Measurements from ENCODE around the gene SNAPC2. TPM values are rescaled to one million over a fixed set of nuclear protein-coding genes. Genes with fewer than 3 reads are reported as not detected.
A peak's percentile ranks its signal among the peaks of the same experiment; 100 is the strongest.

The SNAPC2 gene
- total RNA-seq = 10 to 100 TPM; 29.5 to 37.7 (median 33.4) TPM

DNA sequence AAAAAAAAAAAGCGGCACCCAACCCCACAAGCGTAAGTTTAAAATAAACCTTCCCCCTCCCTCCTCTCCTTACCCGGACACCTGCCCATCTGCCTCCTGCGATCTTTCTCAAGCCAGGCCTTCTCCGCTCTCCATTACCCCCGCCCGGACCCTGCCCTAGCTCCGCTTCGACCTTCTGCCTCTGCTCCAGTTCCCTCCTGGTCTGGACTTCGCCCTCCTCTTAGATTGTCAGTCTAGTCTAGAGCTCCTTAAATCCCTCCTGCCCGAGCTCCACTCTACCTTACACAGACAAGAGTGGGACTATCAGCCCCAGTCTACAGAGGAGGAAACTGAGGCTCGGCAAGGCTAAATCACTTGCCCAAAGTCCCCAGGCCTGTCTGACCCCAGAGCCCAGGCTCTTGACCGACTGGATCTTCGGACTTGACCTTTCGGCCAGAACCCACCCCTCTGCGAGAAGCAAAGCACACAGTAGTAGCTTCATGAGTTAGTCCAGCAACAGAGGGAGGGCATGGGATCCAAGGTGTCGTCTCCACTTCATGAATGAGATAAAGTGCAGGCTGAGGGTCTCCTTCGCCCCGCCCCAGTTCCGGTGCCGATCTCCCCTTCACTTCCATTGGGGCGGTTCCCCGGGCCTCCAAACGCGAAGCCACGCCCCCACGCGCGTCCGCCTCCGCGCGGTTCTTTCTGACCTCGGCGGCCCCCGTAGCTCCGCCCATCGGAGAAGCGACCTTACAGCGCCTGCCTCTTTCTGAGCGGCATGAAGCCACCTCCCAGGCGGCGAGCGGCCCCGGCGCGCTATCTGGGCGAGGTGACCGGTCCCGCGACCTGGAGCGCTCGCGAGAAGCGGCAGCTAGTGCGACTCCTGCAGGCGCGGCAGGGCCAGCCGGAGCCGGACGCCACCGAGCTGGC lies at the start of gene SNAPC2:
TSS of gene SNAPC2 (plus strand) at position 729 of the 909 bp plus-strand sequence. CDS start at position 758, 29 bp downstream.
- H3K4me3 ChIP-seq = peak within 1 kb of the TSS; percentile 57 to 64
- TF ChIP-seq, protein P1, sequence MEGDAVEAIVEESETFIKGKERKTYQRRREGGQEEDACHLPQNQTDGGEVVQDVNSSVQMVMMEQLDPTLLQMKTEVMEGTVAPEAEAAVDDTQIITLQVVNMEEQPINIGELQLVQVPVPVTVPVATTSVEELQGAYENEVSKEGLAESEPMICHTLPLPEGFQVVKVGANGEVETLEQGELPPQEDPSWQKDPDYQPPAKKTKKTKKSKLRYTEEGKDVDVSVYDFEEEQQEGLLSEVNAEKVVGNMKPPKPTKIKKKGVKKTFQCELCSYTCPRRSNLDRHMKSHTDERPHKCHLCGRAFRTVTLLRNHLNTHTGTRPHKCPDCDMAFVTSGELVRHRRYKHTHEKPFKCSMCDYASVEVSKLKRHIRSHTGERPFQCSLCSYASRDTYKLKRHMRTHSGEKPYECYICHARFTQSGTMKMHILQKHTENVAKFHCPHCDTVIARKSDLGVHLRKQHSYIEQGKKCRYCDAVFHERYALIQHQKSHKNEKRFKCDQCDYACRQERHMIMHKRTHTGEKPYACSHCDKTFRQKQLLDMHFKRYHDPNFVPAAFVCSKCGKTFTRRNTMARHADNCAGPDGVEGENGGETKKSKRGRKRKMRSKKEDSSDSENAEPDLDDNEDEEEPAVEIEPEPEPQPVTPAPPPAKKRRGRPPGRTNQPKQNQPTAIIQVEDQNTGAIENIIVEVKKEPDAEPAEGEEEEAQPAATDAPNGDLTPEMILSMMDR (IDR thresholded peaks at IDR 0.05) = peak in 1 of 4 experiments; percentile 27
- peak; percentile 37 to 51 for TF ChIP-seq POLR2A (IDR thresholded peaks at IDR 0.05)
- TF ChIP-seq EP300 (IDR thresholded peaks at IDR 0.05) = no peak
- TF ChIP-seq POLR2AphosphoS5 (IDR thresholded peaks at IDR 0.05) = peak; percentile 92
- H3K27ac ChIP-seq = peak within 1 kb of the TSS; percentile 66 to 97 (median 94)
- no peaks in the 10 kb centered on the region for H3K9me3 ChIP-seq
- H3K36me3 ChIP-seq = peaks cover 0 to 19% of the 10 kb centered on the region in 2 donors
- ATAC-seq = peak; percentile 78
- H3K27me3 ChIP-seq = peaks cover 42% of the 10 kb centered on the region
- WGBS, 2 donors (ENCODE audit: low coverage in 1 of 2) = 24 to 42% methylated on average over 16 of the region's 62 CpGs
- peaks cover 0 to 87% (median 52%) of the 10 kb centered on the region in 3 donors for H3K4me1 ChIP-seq

- 47 to 62% methylated on average over 6 to 8 of the region's 11 CpGs for WGBS, 2 donors (ENCODE audit: low coverage in 1 of 2)
- TF ChIP-seq EP300 (IDR thresholded peaks at IDR 0.05) (no peak), POLR2A (IDR thresholded peaks at IDR 0.05) (no peak), POLR2AphosphoS5 (IDR thresholded peaks at IDR 0.05) (no peak)
- TF ChIP-seq, protein P1 (IDR thresholded peaks at IDR 0.05) = no peak
- peak overlapping the region in 2 of 4 donors; percentile 54 to 55 for H3K27ac ChIP-seq
- no peak overlapping the region for H3K4me3 ChIP-seq
- no peaks in the 10 kb centered on the region for H3K36me3 ChIP-seq
- no peaks in the 10 kb centered on the region for H3K9me3 ChIP-seq
- H3K27me3 ChIP-seq = peaks cover 71% of the 10 kb centered on the region
- no peak for ATAC-seq
- H3K4me1 ChIP-seq = peaks cover 0 to 67% (median 24%) of the 10 kb centered on the region in 3 donors
These were observed 49.3 kb upstream of the SNAPC2 start for GRCh38 chr19:7870571-7871436.

- ATAC-seq = peak; percentile 69
- Histone ChIP-seq H3K4me1 (peaks cover 0 to 67% (median 24%) of the 10 kb centered on the region in 3 donors), H3K27ac (peak overlapping the region in 2 of 4 donors; percentile 54 to 55), H3K36me3 (no peaks in the 10 kb centered on the region), H3K27me3 (peaks cover 71% of the 10 kb centered on the region), H3K4me3 (peak overlapping the region in 1 of 2 donors; percentile 34), H3K9me3 (no peaks in the 10 kb centered on the region)
- TF ChIP-seq EP300 (IDR thresholded peaks at IDR 0.05) = no peak
- TF ChIP-seq, protein P1 (IDR thresholded peaks at IDR 0.05) = no peak
- WGBS, 2 donors (ENCODE audit: low coverage in 1 of 2) = 3 to 4% methylated on average over 29 to 31 of the region's 33 CpGs
These were observed 48.5 kb upstream of the SNAPC2 start for GRCh38 chr19:7871437-7872305.

GRCh38 chr19:7872306-7873204 lies 47.6 kb upstream of the SNAPC2 start:
- TF ChIP-seq, protein P1 (IDR thresholded peaks at IDR 0.05) = no peak
- no peak for TF ChIP-seq EP300 (IDR thresholded peaks at IDR 0.05)
- no peak for TF ChIP-seq POLR2AphosphoS5 (IDR thresholded peaks at IDR 0.05)
- no peak for TF ChIP-seq POLR2A (IDR thresholded peaks at IDR 0.05)
- ATAC-seq = no peak
- Histone ChIP-seq H3K27me3 (peaks cover 68% of the 10 kb centered on the region), H3K36me3 (no peaks in the 10 kb centered on the region), H3K4me3 (peak overlapping the region in 1 of 2 donors; percentile 34), H3K9me3 (no peaks in the 10 kb centered on the region), H3K27ac (no peak overlapping the region), H3K4me1 (peaks cover 0 to 67% (median 24%) of the 10 kb centered on the region in 3 donors)
- 18 to 65% methylated on average over 4 to 8 of the region's 47 CpGs for WGBS, 2 donors (ENCODE audit: low coverage in 1 of 2)

Data from gastroesophageal sphincter (tissue), 4 donors.